ENCODE results near the gene TMEM53.
"Not testable (repeated sequence)": the region's sequence is repeated elsewhere in the genome, so short reads cannot be mapped to it uniquely, and the experiment has no call there.

TMEM53 gene

DNA sequence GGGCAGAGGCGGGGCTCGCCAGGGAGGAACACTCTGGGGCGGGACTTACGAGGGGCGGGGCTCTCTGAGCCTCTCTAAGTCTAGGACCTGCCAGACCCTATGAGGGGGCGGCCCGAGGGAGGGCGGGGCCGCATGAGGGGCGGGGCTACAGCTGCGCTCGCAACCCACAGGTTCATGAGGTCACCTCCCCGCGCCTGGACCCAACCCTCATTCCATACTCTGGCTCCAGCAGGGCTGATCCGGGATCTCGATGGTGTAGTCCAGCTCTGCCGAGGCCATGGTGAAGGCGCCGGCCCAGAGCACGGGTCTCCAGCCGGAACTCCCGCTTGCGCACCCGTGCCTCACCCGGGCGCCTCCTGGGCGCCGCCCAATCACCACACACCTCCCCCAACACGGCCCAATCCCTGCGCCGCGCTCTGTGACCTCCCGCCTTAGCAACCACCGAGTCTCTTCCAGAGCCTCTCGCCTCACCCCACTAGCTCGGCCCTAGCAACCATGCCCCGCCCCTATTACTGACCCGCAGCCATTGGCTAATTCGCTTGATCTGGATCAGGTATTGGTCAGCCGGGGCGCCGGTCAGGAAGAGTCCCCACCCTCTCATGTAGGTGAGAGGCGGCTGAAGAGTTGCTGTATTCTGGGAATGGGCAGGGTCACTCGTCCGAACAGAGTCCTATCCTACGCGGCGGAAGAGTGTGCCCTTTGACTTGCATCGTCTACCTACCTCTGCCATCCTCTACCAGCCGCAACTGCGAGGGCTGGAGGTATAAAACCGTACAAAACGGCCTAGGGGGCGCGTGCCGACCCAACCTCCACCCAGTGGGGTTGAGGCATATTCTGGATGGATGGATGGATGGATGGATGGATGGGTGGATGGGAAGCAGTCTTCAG is at the start of gene TMEM53, which contains the start of gene ARMH1:
TSS of gene TMEM53 (minus strand) at position 369 of the 888 bp plus-strand sequence. CDS start at position 279, 90 bp downstream.
TSS of gene ARMH1 (plus strand) at position 602 of the 888 bp plus-strand sequence. CDS start 14,984 bp downstream, outside the sequence.
- peak; percentile 99 for DNase-seq

DNA sequence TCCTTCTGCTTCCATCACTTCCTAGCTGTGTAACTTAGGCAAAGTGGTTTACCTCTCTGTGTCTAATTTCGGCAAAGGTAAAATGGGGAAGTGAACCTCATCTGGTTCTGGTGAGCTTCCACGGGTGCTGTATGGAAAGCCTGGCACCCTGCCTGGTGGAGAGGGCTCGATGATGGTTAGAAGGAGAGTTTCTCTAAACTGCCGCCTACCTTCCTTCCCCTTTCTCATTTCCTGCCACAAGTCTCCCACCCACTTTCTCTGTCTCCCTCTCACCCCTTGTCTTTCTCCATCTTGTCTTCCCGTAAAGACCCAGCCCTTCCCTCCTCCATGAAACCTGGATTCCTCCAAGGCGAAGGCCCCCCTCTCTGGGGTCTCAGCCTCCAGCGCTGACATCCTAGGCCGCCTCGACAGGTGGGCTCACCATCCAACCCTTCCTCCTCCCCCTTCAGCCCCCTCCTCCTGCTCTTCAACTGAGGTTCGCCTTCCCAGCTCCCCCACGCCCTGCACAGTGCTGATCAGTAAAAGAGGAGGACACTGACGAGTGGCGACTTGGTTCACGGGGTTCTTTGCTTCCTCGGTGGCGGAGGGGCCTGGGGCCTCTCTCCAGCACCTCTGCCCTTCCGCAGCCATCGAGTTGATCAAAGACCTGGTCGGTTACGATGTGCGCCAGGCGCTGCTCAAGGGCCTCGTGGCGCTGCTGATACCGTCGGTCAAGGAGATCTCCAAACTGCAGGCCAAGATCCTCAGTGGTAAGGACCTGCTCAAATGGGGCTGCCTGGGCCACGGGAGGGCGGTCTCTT is 49.4 kb upstream of the TMEM53 start:
- DNase-seq, result no peak

DNA sequence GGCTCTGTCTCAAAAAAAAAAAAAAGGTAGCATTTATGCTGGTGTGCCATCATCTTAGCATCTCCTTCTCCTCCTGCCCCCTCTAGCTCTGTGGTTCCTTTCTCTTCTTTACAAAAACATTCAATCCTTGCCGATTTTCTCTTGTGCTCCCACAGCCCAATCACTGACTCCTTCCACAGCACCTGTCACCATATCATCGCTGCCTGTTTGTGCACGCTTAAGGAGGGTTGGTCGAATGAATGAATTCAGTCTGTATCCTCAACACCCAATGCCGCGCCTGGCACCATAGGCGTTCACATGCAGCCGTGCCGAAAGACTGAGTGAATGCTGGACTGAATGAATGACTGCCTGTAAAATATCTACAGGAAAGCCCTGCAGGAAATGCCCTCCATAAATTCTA is 48.8 kb upstream of the TMEM53 start:
- DNase-seq, result no peak

DNA sequence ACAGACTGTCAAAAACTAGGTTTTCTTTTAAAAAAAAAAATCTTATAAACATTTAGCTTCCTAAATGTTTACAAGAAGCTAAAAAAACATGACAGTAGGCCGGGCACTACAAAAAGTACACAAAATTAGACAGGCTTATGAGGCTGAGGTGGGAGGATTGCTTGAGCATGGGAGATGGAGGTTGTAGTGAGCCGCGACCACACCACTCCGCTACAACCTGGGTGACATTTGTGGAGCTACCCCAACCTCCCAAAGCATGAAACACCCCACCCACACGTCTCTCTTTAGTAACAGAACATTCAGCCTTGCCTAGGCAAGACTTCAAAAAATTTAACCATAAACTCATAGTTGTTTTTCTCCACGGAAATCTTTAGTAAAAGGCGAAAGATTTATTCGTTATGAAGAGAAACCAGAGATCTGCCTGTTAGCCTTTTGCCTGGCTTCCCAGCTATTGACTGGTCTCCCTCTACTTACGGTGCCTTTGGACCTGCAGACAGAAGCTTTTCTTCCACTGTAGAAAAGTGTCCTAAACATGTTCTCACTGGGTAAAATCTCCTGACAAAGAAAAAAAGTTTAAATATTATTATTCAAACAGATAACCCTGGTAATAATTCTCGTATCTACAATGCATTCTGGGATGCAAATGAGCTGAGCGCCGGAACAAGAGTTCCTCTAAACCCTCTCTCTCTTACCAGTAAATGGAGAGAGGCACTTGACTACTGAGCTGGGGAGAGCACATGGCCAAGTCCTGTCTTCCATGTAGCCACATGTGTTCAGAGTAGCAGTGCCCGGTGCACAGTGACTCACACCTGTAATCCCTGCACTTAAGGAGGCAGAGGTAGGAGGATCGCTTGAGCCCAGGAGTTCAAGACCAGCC is 47.4 kb upstream of the TMEM53 start:
- no peak for DNase-seq

DNA sequence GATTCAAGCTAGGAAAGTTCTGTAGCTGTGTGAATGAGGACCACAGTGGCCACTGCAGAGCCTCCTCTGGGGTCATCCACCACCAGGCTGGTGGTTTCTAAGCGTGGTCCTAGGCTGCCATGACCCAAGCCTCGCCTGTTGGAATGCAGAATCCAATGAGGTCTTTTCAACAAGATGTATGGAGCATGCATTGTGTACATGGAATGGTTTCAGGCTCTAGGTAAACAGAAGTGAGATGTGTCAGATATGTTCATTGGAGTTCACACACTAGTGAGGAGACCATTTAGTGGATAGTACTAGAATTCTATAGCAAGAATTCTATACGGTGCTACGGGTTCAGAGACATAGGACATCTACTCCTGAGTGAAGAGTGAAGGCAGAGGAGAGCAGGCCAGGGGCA is 46.0 kb upstream of the TMEM53 start:
- DNase-seq, result no peak

DNA sequence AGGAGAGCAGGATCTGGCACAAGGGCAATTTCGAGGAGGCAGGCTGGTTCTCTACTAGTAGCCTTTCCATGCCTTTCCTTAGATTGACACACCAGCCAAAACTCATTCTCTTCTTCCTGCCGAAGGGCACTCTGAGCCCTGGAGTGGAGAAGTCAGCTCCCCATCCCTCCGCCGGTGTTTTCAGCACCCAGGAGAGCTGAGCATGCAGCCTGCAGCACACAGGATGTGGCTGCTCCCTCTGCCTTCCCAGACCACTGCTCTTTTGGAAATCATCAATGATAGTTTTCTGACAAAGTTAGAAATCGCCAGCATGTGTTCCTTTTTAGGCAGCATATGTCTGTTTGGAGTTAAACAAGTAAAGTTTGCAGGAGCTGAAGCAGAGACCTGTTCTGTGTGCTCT is 45.0 kb upstream of the TMEM53 start:
- no peak for DNase-seq

DNA sequence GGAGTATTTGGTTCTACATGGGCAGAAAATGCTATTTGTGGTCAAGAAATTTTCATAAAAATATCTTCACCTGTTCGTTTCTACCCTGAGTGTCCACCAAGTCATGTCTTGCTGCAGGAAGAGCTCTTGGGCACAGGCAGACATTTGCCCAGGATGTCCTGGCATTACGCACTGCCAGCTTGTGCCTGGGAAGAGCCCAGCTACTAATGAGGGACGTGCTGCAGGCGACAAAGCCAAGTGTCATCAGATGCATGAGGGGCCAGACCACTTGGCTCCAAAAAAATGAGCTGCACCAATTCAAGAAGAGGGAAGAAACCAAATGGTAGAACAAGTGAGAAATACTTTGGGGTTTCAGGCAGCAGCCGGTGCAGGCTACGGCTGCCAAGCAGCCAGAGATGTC is 43.8 kb upstream of the TMEM53 start:
- no peak for DNase-seq

DNA sequence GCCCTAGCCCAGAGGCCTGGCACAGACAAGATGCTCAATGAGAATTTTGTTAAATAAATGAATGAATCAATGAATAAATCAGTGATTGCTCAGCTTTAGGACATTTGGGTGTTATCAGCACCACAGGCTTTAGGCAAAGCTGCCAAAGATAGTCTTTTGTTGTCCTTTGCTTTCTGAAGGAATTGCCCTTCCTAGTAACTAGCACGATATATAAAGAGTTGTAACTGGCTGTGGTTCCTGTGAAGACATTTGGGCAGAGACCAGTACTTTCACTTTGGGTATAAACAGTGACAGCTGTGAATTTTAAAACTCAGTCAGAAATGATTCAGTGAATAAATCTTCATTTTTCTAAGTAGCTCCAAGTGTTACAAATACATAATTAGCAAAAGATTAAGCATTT is 43.4 kb upstream of the TMEM53 start:
- no peak for DNase-seq

DNA sequence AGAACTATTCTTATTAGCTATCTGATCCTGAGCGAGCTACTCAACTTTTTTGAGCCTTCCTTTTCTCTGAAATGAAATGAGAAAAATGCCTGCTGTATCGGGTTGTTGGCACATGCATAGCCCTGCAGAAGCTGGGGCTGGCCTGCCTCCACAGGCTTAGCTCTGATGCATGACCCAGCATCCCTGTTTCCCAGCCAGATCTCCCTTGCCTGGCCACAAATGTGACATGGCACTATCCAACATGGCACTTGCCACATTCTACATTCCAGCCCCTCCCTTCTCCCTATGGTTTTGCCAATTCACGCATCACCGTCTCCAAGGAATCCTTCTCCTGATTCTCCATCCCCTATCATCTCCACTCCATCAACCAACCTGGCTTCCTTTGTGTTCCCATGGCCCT is 42.9 kb upstream of the TMEM53 start:
- DNase-seq, result no peak

DNA sequence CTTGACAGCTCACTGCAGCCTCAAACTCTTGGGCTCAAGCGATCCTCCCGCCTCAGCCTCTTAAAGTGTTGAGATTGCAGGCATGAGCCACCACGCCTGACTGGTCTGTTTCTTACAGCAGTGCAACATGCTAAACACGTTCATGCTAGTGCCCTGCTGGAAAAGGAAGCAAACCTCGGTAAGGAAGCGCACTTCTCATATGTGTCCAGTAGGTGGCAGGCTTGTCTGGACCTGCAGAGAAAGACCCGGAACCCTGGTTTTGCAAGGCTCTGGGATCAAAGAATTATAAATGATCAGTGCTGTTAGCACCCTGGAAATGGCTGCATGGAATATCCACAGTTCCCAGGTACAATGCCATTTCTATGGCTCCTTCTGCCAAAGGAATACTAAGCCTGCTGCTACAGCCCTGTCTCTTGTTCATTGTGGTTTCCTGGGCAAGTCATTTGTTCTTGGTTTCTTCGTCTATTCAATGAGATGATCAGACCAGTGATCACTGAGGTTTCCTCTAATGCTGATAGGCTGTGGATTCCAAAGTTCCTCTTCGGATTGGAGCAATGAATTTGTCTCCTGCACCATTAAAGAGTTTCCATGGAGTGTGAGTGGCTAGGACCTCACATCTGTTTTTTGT is 40.8 kb upstream of the TMEM53 start:
- peak; percentile 38 for DNase-seq

DNA sequence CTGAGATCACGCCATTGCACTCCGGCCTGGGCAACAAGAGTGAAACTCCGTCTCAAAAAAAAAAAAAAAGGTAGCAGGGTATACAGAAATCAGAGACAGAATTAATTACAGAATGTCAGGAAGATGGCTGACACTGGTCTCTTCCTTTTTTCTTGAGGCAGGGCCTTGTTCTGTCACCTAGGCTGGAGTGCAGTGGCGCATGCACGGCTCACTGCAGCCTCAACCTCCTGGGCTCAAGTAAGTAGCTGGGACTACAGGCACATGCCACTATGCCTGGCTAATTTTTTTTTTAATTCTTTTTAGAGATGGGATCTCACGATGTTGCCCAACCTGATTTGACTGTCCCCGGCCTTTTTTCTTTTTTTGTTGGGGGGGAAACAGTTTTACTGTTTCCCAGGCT is 40.3 kb upstream of the TMEM53 start:
- no peak for DNase-seq

DNA sequence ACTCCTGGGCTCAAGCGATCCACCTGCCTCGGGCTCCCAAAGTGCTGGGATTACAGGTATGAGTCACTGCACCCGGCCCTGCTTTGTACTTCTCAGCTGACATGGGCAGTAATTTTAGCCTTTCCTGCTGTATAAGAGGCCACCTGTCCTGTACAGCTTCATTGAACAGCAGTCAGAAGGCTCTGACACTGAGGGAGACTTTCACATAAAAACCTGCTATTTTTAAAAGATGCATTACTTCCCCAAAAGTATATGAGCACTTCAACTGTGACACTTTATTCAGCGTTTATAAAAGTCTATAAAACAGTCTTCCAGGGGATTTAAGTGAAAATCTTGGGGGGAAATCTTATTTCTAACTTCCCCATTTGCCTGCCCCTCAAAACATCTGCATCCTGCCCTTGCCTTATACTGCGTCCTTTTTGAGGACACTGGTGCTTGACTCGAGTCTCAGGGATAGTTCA is 39.1 kb upstream of the TMEM53 start:
- no peak for DNase-seq

DNA sequence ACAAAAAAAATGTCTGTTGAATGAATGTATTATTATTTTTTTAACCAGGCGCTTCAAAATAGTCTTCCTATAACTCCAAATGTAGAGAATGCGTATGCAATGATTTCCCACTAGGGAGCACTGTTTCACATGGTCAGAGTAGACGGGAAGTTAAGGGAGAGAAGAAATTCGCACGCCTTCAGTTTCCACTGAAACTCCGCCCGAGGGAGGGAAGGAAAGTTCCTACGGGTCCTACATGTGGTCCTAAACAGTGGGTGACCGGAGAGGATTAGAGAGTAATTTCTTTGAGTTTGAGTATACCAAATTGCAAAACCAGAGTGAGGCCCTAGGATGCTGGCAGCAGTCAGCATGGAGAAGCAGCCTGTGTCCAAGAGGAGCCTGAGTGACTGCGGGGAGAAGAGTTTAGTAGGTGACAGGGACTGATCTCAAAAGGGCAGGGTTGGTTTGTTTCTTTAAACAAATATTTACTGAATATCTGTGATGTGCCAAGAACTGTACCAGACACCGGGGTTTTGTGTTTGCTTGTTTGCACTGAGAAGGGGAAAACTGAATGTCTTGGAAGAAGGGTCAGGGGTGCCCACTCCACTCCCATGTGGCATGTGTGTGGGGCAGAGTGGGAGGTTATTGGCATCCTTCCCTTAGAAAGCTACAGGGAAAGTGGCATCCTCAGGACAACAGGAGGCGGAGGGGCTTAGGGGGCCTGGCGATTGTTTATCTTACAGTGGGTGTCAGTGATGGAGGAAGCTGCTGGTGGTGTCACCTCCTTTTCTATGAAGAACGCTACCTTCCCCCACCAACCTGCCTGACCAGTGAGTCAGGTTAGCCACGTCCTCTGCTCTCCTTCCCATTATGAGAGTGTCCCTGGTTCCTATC is 33.9 kb upstream of the TMEM53 start:
- no peak for DNase-seq

DNA sequence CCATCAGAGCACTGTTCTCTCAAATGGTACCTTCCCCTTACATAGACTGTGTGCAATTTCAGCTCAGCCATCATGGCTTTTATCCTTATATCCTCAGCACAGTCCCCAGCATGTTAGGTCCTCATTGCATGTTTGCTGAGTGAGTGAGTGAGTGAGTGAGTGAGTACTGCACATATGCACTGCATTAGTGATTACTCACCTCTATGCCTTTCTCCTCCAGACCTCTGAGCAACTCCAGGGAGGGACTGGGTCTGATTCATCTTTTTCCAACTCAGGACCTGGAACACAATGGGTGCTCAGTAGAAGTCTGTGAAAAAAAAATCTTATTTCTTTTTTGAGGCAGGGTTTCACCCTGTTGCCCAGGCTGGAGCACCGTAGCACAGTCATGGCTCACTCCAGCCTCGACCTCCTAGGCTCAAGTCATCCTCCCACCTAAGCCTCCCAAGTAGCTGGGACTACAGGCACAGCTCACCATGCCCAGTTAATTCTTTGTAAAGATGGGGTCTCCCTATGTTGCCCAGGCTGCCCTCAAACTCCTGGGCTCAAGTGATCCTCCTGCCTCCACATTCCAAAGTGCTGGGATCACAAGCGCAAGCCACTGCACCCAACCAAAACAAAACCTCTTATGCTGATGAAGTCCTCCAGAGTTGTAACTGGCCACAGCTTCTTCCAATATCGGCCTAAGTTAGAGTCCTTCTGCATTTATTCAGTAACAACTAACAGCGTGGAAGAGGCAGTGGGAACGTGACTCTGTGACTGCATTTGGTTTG is 33.0 kb upstream of the TMEM53 start:
- DNase-seq, result no peak

DNA sequence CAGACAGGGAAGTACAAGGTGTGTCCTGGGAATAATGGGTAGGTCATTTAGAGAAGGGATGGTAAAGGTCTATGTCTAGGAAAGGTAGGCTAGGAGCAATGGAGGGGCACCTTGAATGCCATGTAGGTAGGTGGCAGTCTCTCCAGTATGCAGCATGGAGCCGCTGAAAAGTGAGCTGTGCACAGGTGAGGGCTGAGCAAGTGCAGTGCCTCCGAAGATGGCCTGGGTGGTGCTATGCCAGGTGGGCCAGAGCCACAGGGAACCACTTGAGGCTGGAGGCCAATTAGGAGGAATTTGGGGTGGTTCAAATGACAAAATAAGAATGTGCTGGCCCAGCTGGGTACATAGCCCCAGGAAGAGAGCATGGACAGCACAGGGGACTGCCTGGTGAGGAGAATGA is 31.7 kb upstream of the TMEM53 start:
- no peak for DNase-seq

DNA sequence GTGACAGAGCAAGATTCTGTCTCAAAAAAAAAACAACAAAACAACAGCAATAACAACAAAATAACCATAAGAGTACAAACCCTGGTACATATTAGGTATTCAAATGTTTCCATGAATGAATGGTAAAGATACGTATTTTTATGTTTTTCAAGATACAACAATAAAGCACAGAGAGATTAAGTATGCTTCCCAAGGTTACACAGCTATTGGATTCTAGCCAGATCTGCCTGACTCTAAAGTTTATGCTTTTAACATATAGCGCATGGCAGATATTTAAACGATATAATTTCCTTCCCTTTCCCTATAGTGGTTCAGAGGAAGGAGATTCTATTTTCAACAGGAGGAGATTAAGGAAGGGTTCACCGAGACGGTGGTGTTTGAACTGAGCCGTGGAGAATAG is 31.2 kb upstream of the TMEM53 start:
- no peak for DNase-seq

DNA sequence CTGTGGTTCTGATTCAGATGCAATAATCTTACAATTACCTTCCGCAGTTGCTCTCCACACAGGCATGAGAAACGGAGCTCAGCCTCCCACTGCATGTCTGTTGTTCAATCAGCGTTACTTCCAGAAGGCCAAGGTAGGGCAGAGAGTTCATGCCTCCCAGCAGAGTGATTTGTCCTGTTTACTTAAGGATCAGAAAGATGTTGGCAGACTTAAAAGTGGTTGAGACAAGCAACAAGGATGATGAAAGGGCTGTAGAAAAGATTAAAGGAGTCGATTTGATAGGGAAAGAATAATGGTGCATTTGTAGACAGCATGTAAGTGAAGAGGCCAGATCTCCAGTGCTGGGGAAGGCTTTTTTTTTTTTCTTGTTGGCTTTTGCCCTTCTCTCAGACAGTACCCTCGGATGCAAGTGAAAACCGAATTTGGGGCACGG is 26.9 kb upstream of the TMEM53 start:
- no peak for DNase-seq

DNA sequence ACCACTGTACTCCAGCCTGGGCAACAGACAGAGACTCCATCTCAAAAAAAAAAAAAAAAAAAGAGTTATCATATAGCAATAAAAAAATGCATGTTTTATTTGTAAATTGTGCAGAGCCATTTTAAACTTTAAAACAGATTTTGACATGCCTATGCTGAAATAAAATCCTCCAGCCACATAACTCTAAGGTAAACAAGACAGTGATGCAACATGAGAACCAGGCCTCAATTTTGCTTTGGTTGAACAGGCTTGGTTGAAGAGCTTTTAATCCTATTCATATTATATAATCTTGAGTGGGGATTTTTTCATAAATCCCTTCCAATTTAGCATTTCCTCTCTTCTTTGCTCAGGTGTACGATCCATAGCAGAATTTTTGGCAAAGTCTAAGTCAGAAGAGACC is 26.3 kb upstream of the TMEM53 start:
- DNase-seq, result no peak

DNA sequence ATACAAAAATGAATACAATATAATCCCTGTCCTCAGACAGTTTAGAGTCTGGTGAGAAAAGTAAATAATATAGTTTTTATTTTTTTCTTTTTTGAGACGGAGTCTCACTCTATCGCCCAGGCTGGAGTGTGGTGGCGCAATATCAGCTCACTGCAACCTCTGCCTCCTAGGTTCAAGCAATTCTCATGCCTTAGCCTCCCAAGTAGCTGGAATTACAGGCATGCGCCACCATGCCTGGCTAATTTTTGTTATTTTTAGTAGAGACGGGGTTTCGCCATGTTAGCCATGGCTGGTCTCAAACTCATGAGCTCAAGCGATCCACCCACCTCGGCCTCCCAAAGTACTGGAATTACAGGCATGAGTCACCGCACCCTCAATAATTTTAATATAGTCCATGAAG is 25.1 kb upstream of the TMEM53 start:
- DNase-seq, result not testable (repeated sequence)

DNA sequence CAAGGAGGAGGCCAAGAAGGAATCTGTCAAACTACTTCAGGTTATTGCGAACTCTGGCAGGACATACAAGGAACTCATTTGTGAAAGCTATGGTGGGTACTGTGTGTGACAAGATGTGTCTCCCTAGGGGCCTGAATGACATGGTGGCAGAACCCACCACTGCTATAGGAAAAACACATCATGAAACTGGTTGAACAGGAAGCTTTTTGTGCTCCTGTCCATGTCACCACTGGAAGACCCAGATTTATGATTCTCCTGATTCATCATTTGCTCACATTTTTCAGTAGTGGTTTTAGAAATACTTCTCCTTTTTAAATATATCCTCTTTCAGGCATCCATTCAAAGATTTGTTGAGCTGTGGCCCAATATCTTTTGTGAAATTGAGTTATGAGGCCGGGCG is 23.9 kb upstream of the TMEM53 start:
- DNase-seq, result no peak
